AG04450 (cell line): Measurements from ENCODE around the gene LAIR1. TPM values are rescaled to one million over a fixed set of nuclear protein-coding genes. Genes with fewer than 3 reads are reported as not detected.
"Not testable (repeated sequence)": the region's sequence is repeated elsewhere in the genome, so short reads cannot be mapped to it uniquely, and the experiment has no call there.

Experiments
- CTCF ChIA-PET: fragments of 300-600, 350-600 bp; formaldehyde crosslinking; extraction: SDS; loops from one replicate; lab custom pipeline; 2022; ENCODE audit warnings: antibody characterized with exemption, inconsistent platforms; lab: Charles Lee
- POLR2A ChIA-PET: fragments of 350-600 bp; formaldehyde crosslinking; extraction: SDS; loops from one replicate; lab custom pipeline; 2021; ENCODE audit warnings: antibody characterized with exemption, inconsistent platforms; lab: Yijun Ruan, JAX
- DNase-seq: peaks from one replicate; pipeline ENCODE4 v3.0.0-alpha.2; 2011; ENCODE audit warnings: low read depth, low spot score
- H3K27ac ChIP-seq: one replicate; pipeline ENCODE4 v1.5.1; 2012; ENCODE audit warnings: low read depth, low read length, control low read depth
- H3K27me3 ChIP-seq: one replicate; pipeline ENCODE4 v1.6.0; 2012; ENCODE audit warnings: low read length; ENCODE audit not compliant: control insufficient read depth, insufficient read depth
- H3K4me3 ChIP-seq: 2 replicates; pipeline ENCODE4 v1.5.1; 2011; ENCODE audit warnings: mild to moderate bottlenecking, low read depth, low read length, control low read depth
- H3K9me3 ChIP-seq: 2 replicates; pipeline ENCODE4 v1.5.1; 2012; ENCODE audit warnings: low read length; ENCODE audit not compliant: control insufficient read depth, insufficient read depth
- CTCF ChIP-seq: IDR thresholded peaks from 2 replicates; pipeline ENCODE4 v1.5.1; 2011; ENCODE audit warnings: low read depth, low read length, control low read depth, inconsistent platforms
- polyA plus RNA-seq: library from polyadenylated mRNA; depleted of rRNA; stranded (reverse); fragments of >200 nt; gene quantifications from 2 replicates; pipeline ENCODE4 v1.2.3, GENCODE V29; 2011

The LAIR1 gene
- polyA plus RNA-seq, 1 experiment, result not detected

DNA sequence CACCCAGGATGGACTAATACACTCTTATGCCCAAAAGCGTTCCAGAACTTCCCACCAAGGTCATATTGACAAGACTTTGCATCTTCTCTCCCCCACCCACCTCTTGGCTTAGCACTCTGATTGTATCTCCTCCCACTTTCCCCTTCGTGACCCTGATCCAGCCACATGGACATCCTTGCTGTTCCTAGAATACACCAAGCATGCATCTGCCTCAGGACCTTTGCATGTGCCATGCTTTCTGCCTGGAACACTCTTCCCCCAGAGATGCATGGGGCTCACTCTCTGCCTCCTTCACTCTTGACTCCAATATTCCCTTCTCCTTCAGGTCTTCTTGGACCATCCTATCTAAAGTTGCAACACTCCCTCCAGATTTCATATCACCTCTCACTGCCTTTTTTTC lies 16.2 kb upstream of the LAIR1 start:
- ChIA-PET POLR2A (no interaction called here), CTCF (interaction anchor here (2.1 kb wide), 1 partner anchor 10 kb away, joined by 13 read pairs; no protein-coding TSS in a partner anchor)
- Histone ChIP-seq H3K4me3 (no peak overlapping the region), H3K27me3 (no peaks in the 10 kb centered on the region), H3K9me3 (peaks cover 6% of the 10 kb centered on the region), H3K27ac (no peak overlapping the region)
- TF ChIP-seq CTCF, result no peak
- DNase-seq, result no peak

GRCh38 chr19:54379187-54379678 lies 14.5 kb upstream of the LAIR1 start:
- ChIA-PET CTCF (interaction anchor here (1.8 kb wide), 1 partner anchor 12 kb away, joined by 7 read pairs; no protein-coding TSS in a partner anchor), POLR2A (no interaction called here)
- no peak for TF ChIP-seq CTCF
- DNase-seq, result no peak
- Histone ChIP-seq H3K27me3 (no peaks in the 10 kb centered on the region), H3K9me3 (peaks cover 20% of the 10 kb centered on the region), H3K4me3 (no peak overlapping the region), H3K27ac (no peak overlapping the region)

GRCh38 chr19:54376610-54377285 lies 12.0 kb upstream of the LAIR1 start:
- peaks cover 22% of the 10 kb centered on the region for H3K9me3 ChIP-seq
- POLR2A ChIA-PET, result no interaction called here
- H3K27me3 ChIP-seq, result no peaks in the 10 kb centered on the region
- no peak overlapping the region for H3K4me3 ChIP-seq
- TF ChIP-seq CTCF, result no peak
- no peak overlapping the region for H3K27ac ChIP-seq
- DNase-seq, result no peak
- CTCF ChIA-PET, result no interaction called here

DNA sequence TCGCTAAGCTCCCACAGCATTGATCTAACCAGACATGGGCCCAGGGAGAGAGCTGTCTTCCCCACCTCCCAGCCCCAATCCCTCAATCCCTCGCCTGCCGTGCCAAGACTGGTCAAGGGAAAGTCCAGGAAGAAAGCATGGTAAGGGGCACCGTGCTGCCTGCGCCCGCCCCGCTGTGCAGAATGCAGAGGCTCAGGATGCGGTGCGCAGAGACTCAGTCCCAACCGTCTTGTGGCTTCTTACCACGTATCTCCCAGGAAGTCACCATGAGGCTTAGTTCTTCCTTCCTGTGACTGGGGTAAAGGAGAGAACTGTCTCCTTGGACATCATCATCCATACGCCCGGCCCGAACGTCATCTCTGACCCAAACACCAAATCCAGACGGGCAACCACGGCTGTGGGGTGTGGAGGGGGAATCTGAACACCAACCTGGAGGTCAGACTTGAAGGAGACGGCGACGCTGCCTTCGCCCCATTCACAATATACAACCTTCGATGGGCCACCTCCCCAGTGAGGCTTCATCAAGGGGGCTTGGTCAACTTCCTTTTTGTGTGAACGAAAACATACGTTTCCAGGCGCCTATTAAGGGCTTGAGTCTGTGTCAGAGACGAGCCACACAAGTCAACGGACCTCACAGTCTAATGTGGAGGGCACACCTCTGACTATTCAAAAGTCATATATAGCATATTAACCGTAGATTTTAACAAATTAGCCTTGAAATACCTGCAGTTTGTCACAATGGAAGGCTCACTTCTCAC lies 10.6 kb upstream of the LAIR1 start:
- DNase-seq, H3K4me3 ChIP-seq, H3K27ac ChIP-seq, POLR2A ChIA-PET, CTCF ChIA-PET, H3K27me3 ChIP-seq: not testable (repeated sequence)
- peaks cover 22% of the 10 kb centered on the region for H3K9me3 ChIP-seq

DNA sequence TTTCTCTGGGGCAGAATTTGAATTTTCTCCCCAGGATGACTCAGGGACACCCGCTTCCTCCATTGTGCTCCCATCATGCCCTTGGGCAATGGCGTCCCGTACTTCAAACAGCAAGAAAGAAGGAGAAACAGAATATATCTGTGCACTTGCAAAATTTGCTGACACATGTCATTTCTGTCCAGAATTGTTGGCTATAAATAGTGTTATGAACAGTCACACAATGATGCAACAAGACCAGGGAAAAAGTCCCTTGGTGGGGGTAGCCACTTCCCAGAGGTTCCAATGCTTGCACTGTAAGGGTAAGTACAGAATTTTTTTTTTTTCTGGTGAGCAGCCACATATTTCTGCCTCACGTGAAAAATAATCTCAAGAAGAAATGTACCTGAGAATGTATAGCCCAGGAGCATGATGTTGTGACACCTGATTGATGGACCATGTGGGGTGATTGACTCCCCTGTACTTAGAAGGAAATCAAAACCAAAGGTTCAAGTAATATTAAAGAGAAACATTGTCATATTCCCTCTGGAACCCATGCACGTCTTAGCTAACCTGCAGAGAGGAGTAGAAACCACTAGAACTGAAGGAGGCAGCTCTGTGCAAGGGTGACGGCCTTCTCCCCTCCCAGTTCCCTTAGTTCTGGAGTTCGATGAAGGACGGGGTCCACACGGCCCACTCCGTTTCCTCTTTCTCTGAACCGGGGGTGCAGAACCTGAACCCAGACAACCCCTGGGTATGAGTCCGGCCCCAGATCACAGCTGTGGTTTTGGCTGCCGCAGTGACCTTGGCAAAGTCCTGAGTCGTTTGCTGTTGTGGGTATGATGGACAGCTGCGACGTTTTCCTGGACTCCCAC lies 9.3 kb upstream of the LAIR1 start:
- POLR2A ChIA-PET, result no interaction called here
- CTCF ChIA-PET, result no interaction called here
- no peaks in the 10 kb centered on the region for H3K27me3 ChIP-seq
- no peak overlapping the region for H3K27ac ChIP-seq
- H3K9me3 ChIP-seq, result peaks cover 22% of the 10 kb centered on the region
- no peak for DNase-seq
- no peak overlapping the region for H3K4me3 ChIP-seq
- TF ChIP-seq CTCF, result no peak

GRCh38 chr19:54371453-54371852 lies 6.7 kb upstream of the LAIR1 start:
- H3K9me3 ChIP-seq, result peaks cover 18% of the 10 kb centered on the region
- H3K27me3 ChIP-seq, DNase-seq, H3K27ac ChIP-seq, CTCF ChIA-PET, H3K4me3 ChIP-seq: not testable (repeated sequence)
- POLR2A ChIA-PET, result interaction anchor here (0.9 kb wide), 1 partner anchor 57 kb away, joined by 6 read pairs; no protein-coding TSS in a partner anchor

DNA sequence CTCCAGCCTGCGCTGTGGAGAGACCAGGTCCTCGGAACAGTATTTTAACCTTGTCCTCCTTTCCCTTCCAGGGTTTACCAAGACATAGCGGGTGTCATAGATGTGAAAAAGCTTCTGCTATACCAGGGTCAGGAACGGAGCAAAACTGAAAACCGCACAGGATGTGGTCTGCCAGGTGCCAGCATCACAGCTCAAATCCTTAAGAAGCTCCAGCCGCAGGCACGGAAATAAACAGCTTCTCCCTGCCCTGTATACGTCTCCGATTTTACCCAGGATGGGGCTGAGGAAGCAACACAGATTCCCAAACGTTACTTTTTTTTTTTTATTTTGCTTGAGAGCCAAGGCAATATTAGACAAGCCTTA lies 5.7 kb upstream of the LAIR1 start:
- DNase-seq, H3K27ac ChIP-seq, H3K27me3 ChIP-seq, CTCF ChIA-PET, POLR2A ChIA-PET, H3K4me3 ChIP-seq: not testable (repeated sequence)
- peaks cover 11% of the 10 kb centered on the region for H3K9me3 ChIP-seq
